ENCODE results near the gene BLNK. TPM values are rescaled to one million over a fixed set of nuclear protein-coding genes. Genes with fewer than 3 reads are reported as not detected.

BLNK gene
- total RNA-seq, 1 donor from 2014 or later: not detected

DNA sequence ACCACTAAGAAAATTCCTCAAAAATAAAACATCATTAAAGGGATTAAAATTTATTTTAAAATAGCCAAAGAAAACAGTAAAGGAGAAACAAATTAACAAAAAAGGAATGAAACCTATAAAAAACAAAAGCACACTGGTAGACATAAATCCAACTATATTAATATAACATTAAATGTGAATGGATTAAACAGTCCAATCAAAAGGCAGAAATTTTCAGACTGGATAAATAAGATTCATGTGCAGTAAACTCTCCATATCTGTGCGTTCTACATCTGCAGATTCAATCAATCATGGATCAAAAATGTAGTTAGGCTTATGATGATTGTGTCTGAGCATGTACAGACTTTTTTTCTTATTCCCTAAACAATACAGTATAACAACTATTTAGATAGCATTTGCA, 98.7 kb downstream of the BLNK start:
- Histone ChIP-seq H3K79me2 (ENCODE audit: low read depth) (no peaks in the 10 kb centered on the region), H3K9me3 (ENCODE audit: low read depth) (peaks cover under 1% of the 10 kb centered on the region), H3F3A (ENCODE audit: low read depth) (no peaks in the 10 kb centered on the region), H3K27me3 (no peaks in the 10 kb centered on the region), H3K27ac (no peak overlapping the region), H2AFZ (replicated peaks) (no peak overlapping the region), H3K4me1 (no peaks in the 10 kb centered on the region), H3K4me2 (no peak overlapping the region), H3K36me3 (peaks cover 5% of the 10 kb centered on the region), H4K20me1 (ENCODE audit: low read depth) (no peaks in the 10 kb centered on the region), H3K4me3 (no peak overlapping the region), H3K9ac (no peak overlapping the region)
- H3K27ac Mint-ChIP-seq: no peak overlapping the region
- H3K4me3 Mint-ChIP-seq: no peak overlapping the region
- DNase-seq (ENCODE audit: low spot score): no peak
- H3K27me3 Mint-ChIP-seq (ENCODE audit: insufficient read depth, low read depth): peaks cover 4% of the 10 kb centered on the region
- H3K36me3 Mint-ChIP-seq: peaks cover 3% of the 10 kb centered on the region
- TF ChIP-seq EZH2phosphoT487 (IDR thresholded peaks at IDR 0.05): no peak
- TF ChIP-seq, protein P1, sequence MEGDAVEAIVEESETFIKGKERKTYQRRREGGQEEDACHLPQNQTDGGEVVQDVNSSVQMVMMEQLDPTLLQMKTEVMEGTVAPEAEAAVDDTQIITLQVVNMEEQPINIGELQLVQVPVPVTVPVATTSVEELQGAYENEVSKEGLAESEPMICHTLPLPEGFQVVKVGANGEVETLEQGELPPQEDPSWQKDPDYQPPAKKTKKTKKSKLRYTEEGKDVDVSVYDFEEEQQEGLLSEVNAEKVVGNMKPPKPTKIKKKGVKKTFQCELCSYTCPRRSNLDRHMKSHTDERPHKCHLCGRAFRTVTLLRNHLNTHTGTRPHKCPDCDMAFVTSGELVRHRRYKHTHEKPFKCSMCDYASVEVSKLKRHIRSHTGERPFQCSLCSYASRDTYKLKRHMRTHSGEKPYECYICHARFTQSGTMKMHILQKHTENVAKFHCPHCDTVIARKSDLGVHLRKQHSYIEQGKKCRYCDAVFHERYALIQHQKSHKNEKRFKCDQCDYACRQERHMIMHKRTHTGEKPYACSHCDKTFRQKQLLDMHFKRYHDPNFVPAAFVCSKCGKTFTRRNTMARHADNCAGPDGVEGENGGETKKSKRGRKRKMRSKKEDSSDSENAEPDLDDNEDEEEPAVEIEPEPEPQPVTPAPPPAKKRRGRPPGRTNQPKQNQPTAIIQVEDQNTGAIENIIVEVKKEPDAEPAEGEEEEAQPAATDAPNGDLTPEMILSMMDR (IDR thresholded peaks at IDR 0.05): no peak
- TF ChIP-seq EZH2 (IDR thresholded peaks at IDR 0.05): no peak
- peaks cover 42% of the 10 kb centered on the region for H3K9me3 Mint-ChIP-seq
- no peaks in the 10 kb centered on the region for H3K4me1 Mint-ChIP-seq

DNA sequence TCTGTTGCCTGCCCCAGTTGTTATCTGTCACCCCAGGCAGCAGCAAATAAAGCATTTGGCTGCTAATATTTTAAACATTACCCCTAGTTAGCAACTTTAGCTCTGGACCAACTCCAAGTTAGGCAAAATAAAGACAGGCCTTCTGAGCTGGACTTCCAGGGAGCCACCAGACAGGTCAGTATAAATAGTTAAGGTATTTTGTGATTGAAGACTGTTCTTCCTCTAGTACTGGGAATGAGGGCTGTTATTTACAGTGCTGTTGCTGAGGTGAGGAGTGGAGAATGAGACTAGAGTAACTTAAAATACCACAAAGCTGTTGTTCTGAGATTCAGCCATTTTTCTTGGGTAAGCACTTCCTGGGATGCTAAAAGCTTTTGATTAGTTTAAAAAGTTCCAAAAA, 101.1 kb downstream of the BLNK start:
- H3K27ac ChIP-seq: no peak overlapping the region
- Mint-ChIP-seq H3K27me3 (ENCODE audit: insufficient read depth, low read depth) (peaks cover 1% of the 10 kb centered on the region), H3K27ac (no peak overlapping the region), H3K4me3 (no peak overlapping the region), H3K4me1 (no peaks in the 10 kb centered on the region), H3K9me3 (peaks cover 34% of the 10 kb centered on the region), H3K36me3 (peaks cover 15% of the 10 kb centered on the region)
- no peaks in the 10 kb centered on the region for H3K4me1 ChIP-seq
- H3K9ac ChIP-seq: no peak overlapping the region
- H3K4me3 ChIP-seq: no peak overlapping the region
- no peak overlapping the region for H3K4me2 ChIP-seq
- H3K36me3 ChIP-seq: peaks cover 4% of the 10 kb centered on the region
- TF ChIP-seq EZH2 (IDR thresholded peaks at IDR 0.05) (no peak), EZH2phosphoT487 (IDR thresholded peaks at IDR 0.05) (no peak)
- TF ChIP-seq, protein P1 (IDR thresholded peaks at IDR 0.05): no peak
- H3K79me2 ChIP-seq (ENCODE audit: low read depth): no peaks in the 10 kb centered on the region
- H4K20me1 ChIP-seq (ENCODE audit: low read depth): no peaks in the 10 kb centered on the region
- no peaks in the 10 kb centered on the region for H3K27me3 ChIP-seq
- H3F3A ChIP-seq (ENCODE audit: low read depth): no peaks in the 10 kb centered on the region
- no peak for DNase-seq (ENCODE audit: low spot score)
- no peaks in the 10 kb centered on the region for H3K9me3 ChIP-seq (ENCODE audit: low read depth)
- no peak overlapping the region for H2AFZ ChIP-seq (replicated peaks)

DNA sequence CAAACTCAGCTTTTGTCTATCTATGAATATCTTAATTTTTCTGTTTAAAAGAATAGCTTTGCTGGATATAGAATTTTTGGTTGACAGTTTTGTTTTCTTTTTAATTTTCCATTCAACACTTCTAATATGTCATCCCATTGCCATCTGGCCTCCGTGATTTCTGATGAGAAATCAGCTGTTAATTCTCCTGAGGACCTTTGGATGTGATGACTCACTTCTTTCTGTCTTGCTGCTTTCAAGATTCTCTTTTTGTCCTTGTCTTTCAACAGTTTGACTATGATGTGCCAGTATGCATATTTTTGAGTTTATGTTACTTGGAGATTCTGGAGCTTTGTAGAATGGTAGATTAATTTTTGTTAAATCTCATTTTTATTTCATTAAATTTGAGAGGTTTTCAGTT, 102.8 kb downstream of the BLNK start:
- TF ChIP-seq EZH2 (IDR thresholded peaks at IDR 0.05) (no peak), EZH2phosphoT487 (IDR thresholded peaks at IDR 0.05) (no peak)
- TF ChIP-seq, protein P1 (IDR thresholded peaks at IDR 0.05): no peak
- H3K9me3 Mint-ChIP-seq: peaks cover 25% of the 10 kb centered on the region
- H3K27ac Mint-ChIP-seq: no peak overlapping the region

More for the DNA sequence above, 102.8 kb downstream of the BLNK start:
- Histone ChIP-seq H3K36me3 (peaks cover 4% of the 10 kb centered on the region), H3K79me2 (ENCODE audit: low read depth) (no peaks in the 10 kb centered on the region), H3K27me3 (no peaks in the 10 kb centered on the region), H3F3A (ENCODE audit: low read depth) (no peaks in the 10 kb centered on the region), H3K9me3 (ENCODE audit: low read depth) (no peaks in the 10 kb centered on the region), H4K20me1 (ENCODE audit: low read depth) (no peaks in the 10 kb centered on the region), H3K4me3 (no peak overlapping the region), H3K4me1 (no peaks in the 10 kb centered on the region), H3K9ac (no peak overlapping the region), H2AFZ (replicated peaks) (no peak overlapping the region), H3K4me2 (no peak overlapping the region), H3K27ac (no peak overlapping the region)
- Mint-ChIP-seq H3K4me3 (no peak overlapping the region), H3K4me1 (no peaks in the 10 kb centered on the region), H3K27me3 (ENCODE audit: insufficient read depth, low read depth) (no peaks in the 10 kb centered on the region), H3K36me3 (peaks cover 22% of the 10 kb centered on the region)
- DNase-seq (ENCODE audit: low spot score): no peak

Measured in neural progenitor cell (in vitro differentiated cells).